Measurements from ENCODE around the gene OTOS. TPM values are rescaled to one million over a fixed set of nuclear protein-coding genes. Genes with fewer than 3 reads are reported as not detected.

OTOS gene
- total RNA-seq (2021; ENCODE audit: unreplicated experiment), result not detected
- polyA plus RNA-seq (2012), result not detected in 2 replicates
- not detected for Bru-seq, nascent RNA
- BruChase-seq, experiment 1, labeled RNA remaining after a 6-hour chase, result not detected
- not detected for BruChase-seq, experiment 2, labeled RNA remaining after a 2-hour chase
- long read RNA-seq, result 0 reads

DNA sequence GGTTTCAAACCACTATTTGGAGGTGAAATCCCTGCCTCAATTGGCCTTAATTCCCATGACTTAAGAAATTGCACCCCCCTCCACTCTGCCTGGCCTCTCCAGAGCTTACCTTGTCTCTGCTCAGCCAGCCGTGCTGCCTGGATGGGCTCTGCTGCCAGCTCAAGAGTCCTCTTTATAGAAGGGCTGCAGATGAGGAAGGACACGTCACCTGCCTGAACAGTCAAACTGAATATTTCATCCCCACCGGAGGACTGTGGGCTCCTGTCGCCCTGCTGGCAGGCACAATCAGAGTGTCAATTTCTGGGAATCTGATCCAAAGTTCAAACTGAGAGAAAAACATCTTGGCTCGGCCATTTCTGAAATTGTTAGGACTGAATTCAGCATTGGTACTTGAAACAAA, at the start of gene OTOS:
TSS of gene OTOS (minus strand) at position 148 of the 400 bp plus-strand sequence. CDS start 332 bp downstream, outside the sequence.
- H3K27me3 ChIP-seq (ENCODE audit: insufficient read depth, low read length), result no peaks in the 10 kb centered on the region
- ATAC-seq, result no peak

GRCh38 chr2:240189686-240190085, 49.2 kb upstream of the OTOS start:
- H4K20me1 ChIP-seq (ENCODE audit: insufficient read depth), result no peaks in the 10 kb centered on the region
- H3K27ac ChIP-seq (ENCODE audit: low read depth, low read length), result no peak overlapping the region
- ATAC-seq (no peak), DNase-seq (ENCODE audit: low read depth, low spot score) (no peak)
- H2AFZ ChIP-seq (ENCODE audit: low read depth, low read length, poor library complexity, severe bottlenecking), result no peak overlapping the region
- RAD21 ChIA-PET (ENCODE audit: low non-redundant PET in 1 of 2, low total read pairs in 2 of 2, uncharacterized antibody in 2 of 2, unreplicated experiment in 2 of 2), result no interaction called here
- H3K79me2 ChIP-seq (ENCODE audit: insufficient read depth, low read length), result no peaks in the 10 kb centered on the region
- H3K27me3 ChIP-seq (ENCODE audit: insufficient read depth, low read length), result peaks cover 5% of the 10 kb centered on the region; the same call in 1 of the 2 replicates
- intact Hi-C loops (cut with micrococcal nuclease), result no loop called here
- H3K9me3 ChIP-seq (ENCODE audit: control insufficient read depth in 1 of 2, insufficient read depth in 1 of 2, low read depth in 1 of 2, low read length in 2 of 2), result peaks cover 0 to 6% of the 10 kb centered on the region in 2 experiments; a peak in 2 of 4 replicates
- H3K4me3 ChIP-seq (replicated peaks in 1 of 2; ENCODE audit: low read depth in 1 of 2, low read length in 2 of 2), result no peak overlapping the region
- H3K4me1 ChIP-seq (ENCODE audit: control insufficient read depth in 1 of 2, insufficient read depth in 2 of 2, low read length in 2 of 2), result no peaks in the 10 kb centered on the region
- TF ChIP-seq POLR2A (IDR thresholded peaks at IDR 0.05; ENCODE audit: borderline replicate concordance, extremely low read depth, insufficient read depth, insufficient read length), result no peak
- TF ChIP-seq YY1 (IDR thresholded peaks at IDR 0.05; ENCODE audit: extremely low read depth, insufficient replicate concordance, low read depth, low read length), result no peak
- TF ChIP-seq ZBTB33 (IDR thresholded peaks at IDR 0.05; ENCODE audit: extremely low read depth, insufficient replicate concordance, low read length), result no peak
- TF ChIP-seq SRF (IDR thresholded peaks at IDR 0.05; ENCODE audit: low read depth), result no peak
- TF ChIP-seq EZH2 (IDR thresholded peaks at IDR 0.05), result no peak
- no peak for TF ChIP-seq TCF7L2 (IDR thresholded peaks at IDR 0.05; ENCODE audit: borderline replicate concordance, extremely low read depth, insufficient read depth, insufficient read length)
- TF ChIP-seq EGR1 (IDR thresholded peaks at IDR 0.05; ENCODE audit: low read depth), result no peak
- TF ChIP-seq, protein P1, sequence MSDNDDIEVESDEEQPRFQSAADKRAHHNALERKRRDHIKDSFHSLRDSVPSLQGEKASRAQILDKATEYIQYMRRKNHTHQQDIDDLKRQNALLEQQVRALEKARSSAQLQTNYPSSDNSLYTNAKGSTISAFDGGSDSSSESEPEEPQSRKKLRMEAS (IDR thresholded peaks at IDR 0.05), result no peak
- POLR2A ChIA-PET, result no interaction called here
- H3K9ac ChIP-seq (ENCODE audit: low read length), result no peak overlapping the region
- H3K36me3 ChIP-seq (ENCODE audit: control insufficient read depth in 1 of 2, insufficient read depth in 2 of 2, low read length in 2 of 2), result no peaks in the 10 kb centered on the region
- BruUV-seq (replicated peaks), result no TSS peak
- CTCF ChIA-PET, result no interaction called here
- H3K9me2 ChIP-seq (ENCODE audit: insufficient read depth), result no peaks in the 10 kb centered on the region
- H3K4me2 ChIP-seq (ENCODE audit: low read length), result no peak overlapping the region

More for the DNA sequence above, at the start of gene OTOS:
- Histone ChIP-seq H3K4me3 (replicated peaks in 1 of 2; ENCODE audit: low read depth in 1 of 2, low read length in 2 of 2) (no peak within 1 kb of the TSS), H3K9me2 (ENCODE audit: insufficient read depth) (no peaks in the 10 kb centered on the region), H3K9ac (ENCODE audit: low read length) (no peak within 1 kb of the TSS), H3K79me2 (ENCODE audit: insufficient read depth, low read length) (peaks cover 7% of the 10 kb centered on the region), H3K4me1 (ENCODE audit: control insufficient read depth in 1 of 2, insufficient read depth in 2 of 2, low read length in 2 of 2) (peaks cover 0 to 15% of the 10 kb centered on the region in 2 experiments; a peak in 2 of 4 replicates), H2AFZ (ENCODE audit: low read depth, low read length, poor library complexity, severe bottlenecking) (no peak within 1 kb of the TSS), H3K9me3 (ENCODE audit: control insufficient read depth in 1 of 2, insufficient read depth in 1 of 2, low read depth in 1 of 2, low read length in 2 of 2) (no peaks in the 10 kb centered on the region), H3K36me3 (ENCODE audit: control insufficient read depth in 1 of 2, insufficient read depth in 2 of 2, low read length in 2 of 2) (no peaks in the 10 kb centered on the region), H3K27ac (ENCODE audit: low read depth, low read length) (no peak within 1 kb of the TSS), H4K20me1 (ENCODE audit: insufficient read depth) (no peaks in the 10 kb centered on the region), H3K4me2 (ENCODE audit: low read length) (no peak within 1 kb of the TSS)
- ChIA-PET RAD21 (ENCODE audit: low non-redundant PET in 1 of 2, low total read pairs in 2 of 2, uncharacterized antibody in 2 of 2, unreplicated experiment in 2 of 2) (no interaction called here), POLR2A (no interaction called here), CTCF (interaction anchor here (6.2 kb wide), 1 partner anchor 80 kb away, joined by 64 read pairs; no protein-coding TSS in a partner anchor)
- no peak for TF ChIP-seq JUND (IDR thresholded peaks at IDR 0.05)
- no TSS peak for BruUV-seq (replicated peaks)
- intact Hi-C loops (cut with micrococcal nuclease), result loop anchor here (5.0 kb wide), 1 partner anchor 1783 kb away; no protein-coding TSS in a partner anchor
- no peak for DNase-seq (ENCODE audit: low read depth, low spot score)

Measured in HCT116 (cell line).